ENCODE measurements around the gene FOXG1.

The FOXG1 gene

GRCh38 chr14:28761438-28762291 is 4.9 kb upstream of the FOXG1 start:
- DNase-seq (ENCODE audit: low read depth): no peak

GRCh38 chr14:28762303-28762954 is 4.2 kb upstream of the FOXG1 start:
- no peak for DNase-seq (ENCODE audit: low read depth)

- no peak for DNase-seq (ENCODE audit: low read depth)
Observed at GRCh38 chr14:28762955-28763326, 3.6 kb upstream of the FOXG1 start.

- DNase-seq (ENCODE audit: low read depth): no peak
Observed at GRCh38 chr14:28763751-28764256, 2.8 kb upstream of the FOXG1 start.

GRCh38 chr14:28764257-28765160 is 2.1 kb upstream of the FOXG1 start:
- no peak for DNase-seq (ENCODE audit: low read depth)

- DNase-seq (ENCODE audit: low read depth): no peak
Observed at GRCh38 chr14:28765169-28765830, 1.3 kb upstream of the FOXG1 start.

- DNase-seq (ENCODE audit: low read depth): no peak
Observed at GRCh38 chr14:28765831-28766468, 637 bp upstream of the FOXG1 start.

- DNase-seq (ENCODE audit: low read depth): no peak
Observed at GRCh38 chr14:28767030-28767852, 654 bp downstream of the FOXG1 start.

GRCh38 chr14:28767853-28768741 is 1.5 kb downstream of the FOXG1 start:
- no peak for DNase-seq (ENCODE audit: low read depth)

- no peak for DNase-seq (ENCODE audit: low read depth)
Observed at GRCh38 chr14:28769276-28769880, 2.8 kb downstream of the FOXG1 start.

GRCh38 chr14:28770061-28770460 is 3.5 kb downstream of the FOXG1 start:
- DNase-seq (ENCODE audit: low read depth): no peak

GRCh38 chr14:28770630-28771029 is 4.0 kb downstream of the FOXG1 start:
- no peak for DNase-seq (ENCODE audit: low read depth)

GRCh38 chr14:28771168-28771567 is 4.6 kb downstream of the FOXG1 start:
- no peak for DNase-seq (ENCODE audit: low read depth)

- no peak for DNase-seq (ENCODE audit: low read depth)
Observed at GRCh38 chr14:28772613-28773012, 6.0 kb downstream of the FOXG1 start.

GRCh38 chr14:28773176-28773575 is 6.6 kb downstream of the FOXG1 start:
- no peak for DNase-seq (ENCODE audit: low read depth)

GRCh38 chr14:28773861-28774691 is 7.5 kb downstream of the FOXG1 start:
- no peak for DNase-seq (ENCODE audit: low read depth)

GRCh38 chr14:28774764-28775735 is 8.5 kb downstream of the FOXG1 start:
- no peak for DNase-seq (ENCODE audit: low read depth)

Data from stimulated activated CD8-positive, alpha-beta memory T cell treated with anti-CD3 and anti-CD28 coated beads, Interleukin-15, amount 100 ng/mL, for 24 hours (primary cell).